Breast epithelium (tissue), 3 donors: Measurements from ENCODE around the gene RPL37.

Experiments used
- CTCF ChIP-seq, 3 donors: fragments of 450-650 bp; IDR thresholded peaks; one replicate each; pipeline ENCODE4 v1.5.1; 2016 to 2017; ENCODE audit warnings: antibody characterized with exemption in 3 of 3, mild to moderate bottlenecking in 3 of 3, moderate library complexity in 3 of 3
- POLR2A ChIP-seq: fragments of 450-650 bp; IDR thresholded peaks from one replicate; pipeline ENCODE4 v1.6.1; 2016; ENCODE audit warnings: antibody characterized with exemption, mild to moderate bottlenecking, moderate library complexity
- POLR2AphosphoS5 ChIP-seq, 3 donors: sonication (generic); formaldehyde crosslinking; IDR thresholded peaks; one replicate each; pipeline ENCODE4 v1.6.1; 2017; ENCODE audit warnings: antibody characterized with exemption in 3 of 3

GRCh38 chr5:40827188-40827977 lies 7.6 kb downstream of the RPL37 start:
- TF ChIP-seq CTCF (IDR thresholded peaks at IDR 0.05) (no peak), POLR2A (no peak), POLR2AphosphoS5 (IDR thresholded peaks at IDR 0.05) (no peak)
